Panc1 (cell line): ENCODE measurements around the gene CXCL1. TPM values are rescaled to one million over a fixed set of nuclear protein-coding genes. Genes with fewer than 3 reads are reported as not detected.

ENCODE experiments used
- ATAC-seq: fragments of 200-7000 bp; cut with Tn5 transposase; 2 replicates; pipeline ENCODE4 v1.9.1; 2020; ENCODE audit warnings: mild to moderate bottlenecking, moderate library complexity
- BruUV-seq: library from RNA; stranded (reverse); fragments of 400-500 nt; replicated peaks from 2 replicates; lab custom pipeline; 2021; lab: Mats Ljungman, UMichigan
- CTCF ChIA-PET: fragments of 300-600 bp; sonication (Branson Sonifier 250); formaldehyde crosslinking; loops from one replicate; lab custom pipeline; 2022; ENCODE audit warnings: antibody characterized with exemption; lab: Charles Lee
- POLR2A ChIA-PET: fragments of 300-600 bp; sonication (Branson Sonifier 250); formaldehyde crosslinking; loops from one replicate; lab custom pipeline; 2022; ENCODE audit warnings: antibody characterized with exemption; lab: Charles Lee
- DNase-seq: peaks from one replicate; pipeline ENCODE4 v3.0.0-alpha.2; 2010; ENCODE audit warnings: low read depth, low spot score
- H3K27ac ChIP-seq: 2 replicates; pipeline ENCODE4 v1.5.1; 2011; ENCODE audit warnings: mild to moderate bottlenecking, low read length, inconsistent platforms
- H3K27me3 ChIP-seq: fragments of 200-500 bp; sonication (Bioruptor generic); 2 replicates; pipeline ENCODE4 v1.6.0; 2014; ENCODE audit warnings: low read length, inconsistent platforms; ENCODE audit not compliant: control insufficient read depth, insufficient read depth
- H3K36me3 ChIP-seq: fragments of 200-500 bp; sonication (Bioruptor generic); 2 replicates; pipeline ENCODE4 v1.5.1; 2014; ENCODE audit warnings: inconsistent platforms, mild to moderate bottlenecking, low read length, moderate library complexity; ENCODE audit not compliant: control insufficient read depth, insufficient read depth
- H3K4me1 ChIP-seq: 2 replicates; pipeline ENCODE4 v1.5.1; 2011; ENCODE audit warnings: inconsistent platforms, mild to moderate bottlenecking, low read length, moderate library complexity; ENCODE audit not compliant: control insufficient read depth, insufficient read depth
- H3K4me3 ChIP-seq, 2 experiments: 2 replicates each; pipeline ENCODE4 v1.5.1; 2011 to 2012; ENCODE audit warnings: low read depth in 2 of 2, low read length in 2 of 2, mild to moderate bottlenecking in 2 of 2, inconsistent platforms in 1 of 2, moderate library complexity in 1 of 2
- H3K9me3 ChIP-seq: fragments of 200-500 bp; sonication (Bioruptor generic); 2 replicates; pipeline ENCODE4 v1.5.1; 2014; ENCODE audit warnings: low read depth, mild to moderate bottlenecking, inconsistent platforms, low read length, moderate library complexity; ENCODE audit not compliant: control insufficient read depth, insufficient read depth
- CTCF ChIP-seq: fragments of 450-650 bp; IDR thresholded peaks from 2 replicates; pipeline ENCODE4 v1.5.1; 2017; ENCODE audit warnings: mild to moderate bottlenecking
- POLR2AphosphoS5 ChIP-seq: IDR thresholded peaks from 2 replicates; pipeline ENCODE4 v1.6.1; 2012; ENCODE audit warnings: mild to moderate bottlenecking, low read depth, low read length, moderate library complexity
- REST ChIP-seq, 2 experiments: IDR thresholded peaks; 2 replicates each; pipeline ENCODE4 v1.6.1; 2011 to 2012; ENCODE audit warnings: low read depth in 2 of 2, control low read depth in 1 of 2, low read length in 1 of 2, mild to moderate bottlenecking in 1 of 2, moderate library complexity in 1 of 2; ENCODE audit not compliant: insufficient read depth in 1 of 2
- SIN3A ChIP-seq: IDR thresholded peaks from 2 replicates; pipeline ENCODE4 v1.6.1; 2012; ENCODE audit warnings: low read depth, mild to moderate bottlenecking, low read length, moderate library complexity, borderline replicate concordance; ENCODE audit not compliant: insufficient read depth
- TCF7L2 ChIP-seq: IDR thresholded peaks from 2 replicates; pipeline ENCODE4 v1.6.1; 2011; ENCODE audit warnings: mild to moderate bottlenecking, low read depth, low read length, inconsistent platforms
- in situ Hi-C: cut with HindIII; loops from 2 replicates; pipeline ENCODE4 v1.10.0; 2016; ENCODE audit warnings: low sequenced_read_pairs, low pct_unique_long_range_greater_than_20kb
- intact Hi-C: fragments of 100-400 bp; cut with micrococcal nuclease; formaldehyde crosslinking; loops from one replicate; pipeline ENCODE4 v1.10.0; 2022; ENCODE audit not compliant: unreplicated experiment
- total RNA-seq: library from RNA; stranded (reverse); gene quantifications from one replicate; pipeline ENCODE4 v1.2.1, GENCODE V29; 2021; ENCODE audit not compliant: unreplicated experiment

CXCL1 gene
- total RNA-seq, 1 experiment from 2014 or later: 12.8 TPM

GRCh38 chr4:73891326-73891725, 22.1 kb downstream of the CXCL1 start:
- in situ Hi-C loops: no loop called here
- DNase-seq (no peak), ATAC-seq (no peak)
- intact Hi-C loops: no loop called here
- POLR2A ChIA-PET: no interaction called here
- CTCF ChIA-PET: no interaction called here
- H3K9me3 ChIP-seq: no peaks in the 10 kb centered on the region
- BruUV-seq: no TSS peak
- no peak overlapping the region for H3K4me3 ChIP-seq
- no peaks in the 10 kb centered on the region for H3K36me3 ChIP-seq
- H3K27me3 ChIP-seq: no peaks in the 10 kb centered on the region
- no peak overlapping the region for H3K27ac ChIP-seq
- no peaks in the 10 kb centered on the region for H3K4me1 ChIP-seq
- TF ChIP-seq REST (IDR thresholded peaks at IDR 0.05; ENCODE audit: insufficient read depth in 1 of 2, low read depth in 2 of 2, low read length in 1 of 2) (no peak), SIN3A (no peak), CTCF (no peak), POLR2AphosphoS5 (no peak), TCF7L2 (no peak)

GRCh38 chr4:73891739-73892405, 22.7 kb downstream of the CXCL1 start:
- in situ Hi-C loops (no loop called here), intact Hi-C loops (no loop called here)
- POLR2A ChIA-PET: no interaction called here
- CTCF ChIA-PET: no interaction called here
- Histone ChIP-seq H3K36me3 (no peaks in the 10 kb centered on the region), H3K4me3 (no peak overlapping the region), H3K27me3 (no peaks in the 10 kb centered on the region), H3K4me1 (no peaks in the 10 kb centered on the region), H3K9me3 (no peaks in the 10 kb centered on the region), H3K27ac (no peak overlapping the region)
- ATAC-seq: no peak
- no peak for DNase-seq
- BruUV-seq: no TSS peak
- TF ChIP-seq CTCF (no peak), REST (IDR thresholded peaks at IDR 0.05; ENCODE audit: insufficient read depth in 1 of 2, low read depth in 2 of 2, low read length in 1 of 2) (no peak), SIN3A (no peak), POLR2AphosphoS5 (no peak), TCF7L2 (no peak)
